GM23338 (cell line): ENCODE data around the gene SNAP47.

ENCODE experiments used
- CTCF ChIP-seq, 2 experiments: fragments of 200-600 bp in 1 of 2; sonication (generic) in 1 of 2; conservative IDR thresholded peaks; 2 replicates each; pipeline versions ENCODE4 v1.5.1 to v1.6.1; 2016 to 2017; ENCODE audit warnings: antibody characterized with exemption in 2 of 2, low read depth in 2 of 2, mild to moderate bottlenecking in 2 of 2, moderate library complexity in 1 of 2
- EZH2 ChIP-seq: fragments of 200-600 bp; sonication (generic); IDR thresholded peaks from one replicate; pipeline ENCODE4 v1.8.0; 2017; ENCODE audit warnings: antibody characterized with exemption, mild to moderate bottlenecking, low read depth; ENCODE audit not compliant: unreplicated experiment
- EZH2phosphoT487 ChIP-seq: fragments of 200-600 bp; sonication (generic); IDR thresholded peaks from one replicate; pipeline ENCODE4 v1.8.1; 2018; ENCODE audit warnings: antibody characterized with exemption; ENCODE audit not compliant: unreplicated experiment
- JUNB ChIP-seq: IDR thresholded peaks from one replicate; pipeline ENCODE4 v1.6.1; 2016; ENCODE audit warnings: antibody characterized with exemption; ENCODE audit not compliant: unreplicated experiment
- POLR2AphosphoS5 ChIP-seq: IDR thresholded peaks from 2 replicates; pipeline ENCODE4 v1.6.1; 2016; ENCODE audit warnings: antibody characterized with exemption, low read depth
- ZNF114 ChIP-seq: fragments of 250-450 bp; sonication (Bioruptor Pico); IDR thresholded peaks from 2 replicates; pipeline ENCODE4 v1.5.0; 2020; ENCODE audit warnings: mild to moderate bottlenecking, moderate library complexity
- ZNF331 ChIP-seq: fragments of 250-450 bp; sonication (Bioruptor Pico); IDR thresholded peaks from 2 replicates; pipeline ENCODE4 v1.5.0; 2020; ENCODE audit warnings: low read depth, mild to moderate bottlenecking, moderate library complexity

- no peak for TF ChIP-seq CTCF (conservative IDR thresholded peaks at IDR 0.05; ENCODE audit: low read depth in 2 of 2)
- no peak for TF ChIP-seq JUNB
- TF ChIP-seq EZH2 = no peak
- no peak for TF ChIP-seq EZH2phosphoT487
- TF ChIP-seq ZNF114 (CRISPR knock-in tag) = no peak
- TF ChIP-seq POLR2AphosphoS5 = no peak
- no peak for TF ChIP-seq ZNF331
These were observed 3.3 kb upstream of the SNAP47 start for GRCh38 chr1:227731696-227732585.
